GM12878 (cell line): ENCODE data around the gene XPC. TPM values are rescaled to one million over a fixed set of nuclear protein-coding genes. Genes with fewer than 3 reads are reported as not detected.

ENCODE experiments used
- ATAC-seq: fragments of 200-7000 bp; cut with Tn5 transposase; 3 replicates; pipeline ENCODE4 v1.9.1; 2020; ENCODE audit warnings: mild to moderate bottlenecking, moderate library complexity
- BruUV-seq: library from RNA; stranded (reverse); fragments of 400-500 nt; replicated peaks from 2 replicates; lab custom pipeline; 2021; lab: Mats Ljungman, UMichigan
- CTCF ChIA-PET: fragments of 300-600 bp; sonication (Branson Sonifier 250); formaldehyde crosslinking; extraction: SDS; loops from one replicate; lab custom pipeline; 2021; ENCODE audit warnings: inconsistent platforms; lab: Yijun Ruan, JAX
- POLR2A ChIA-PET: fragments of 350-600 bp; formaldehyde crosslinking; extraction: SDS; loops from one replicate; lab custom pipeline; 2021; ENCODE audit warnings: inconsistent platforms; lab: Charles Lee
- RAD21 ChIA-PET: fragments of 300-600 bp; sonication (Branson Sonifier 250); formaldehyde crosslinking; loops from one replicate; lab custom pipeline; 2023; ENCODE audit warnings: antibody characterized with exemption; ENCODE audit not compliant: unreplicated experiment; lab: Charles Lee
- SMC1A ChIA-PET: fragments of 300-600 bp; sonication (Branson Sonifier 250); formaldehyde crosslinking; loops from one replicate; lab custom pipeline; 2023; ENCODE audit not compliant: unreplicated experiment, uncharacterized antibody; lab: Charles Lee
- DNase-seq: peaks from one replicate; pipeline ENCODE4 v3.0.0-alpha.2; 2011; ENCODE audit warnings: low read depth, low spot score
- FAIRE-seq: peaks from 3 replicates; lab custom pipeline; 2011; peaks lifted over from hg19 to GRCh38; lab: Jason Lieb, UNC
- H2AFZ ChIP-seq: 2 replicates; pipeline ENCODE4 v1.6.0; 2011; ENCODE audit warnings: low read depth, low read length, control low read depth; ENCODE audit not compliant: control insufficient read depth
- H3K27ac ChIP-seq: 2 replicates; pipeline ENCODE4 v1.5.1; 2011; ENCODE audit warnings: control low read depth; ENCODE audit not compliant: control insufficient read depth, insufficient read depth
- H3K27me3 ChIP-seq, 2 experiments: replicated peaks in 1 of 2; 2 replicates each; pipeline versions ENCODE4 v1.6.0 to v1.6.1; 2011; ENCODE audit warnings: low read length in 1 of 2; ENCODE audit not compliant: control insufficient read depth in 2 of 2, insufficient read depth in 2 of 2
- H3K36me3 ChIP-seq, 2 experiments: 2 replicates each; pipeline ENCODE4 v1.5.1; 2011; ENCODE audit warnings: low read length in 1 of 2; ENCODE audit not compliant: control insufficient read depth in 2 of 2, insufficient read depth in 2 of 2
- H3K4me1 ChIP-seq: 2 replicates; pipeline ENCODE4 v1.6.1; 2011; ENCODE audit warnings: mild to moderate bottlenecking, low read length, moderate library complexity, mixed read lengths; ENCODE audit not compliant: control insufficient read depth, insufficient read depth
- H3K4me2 ChIP-seq: 2 replicates; pipeline ENCODE4 v1.6.0; 2011; ENCODE audit warnings: control low read depth; ENCODE audit not compliant: control insufficient read depth, insufficient read depth
- H3K4me3 ChIP-seq: fragments of 200-600 bp; sonication (generic); 2 replicates; pipeline ENCODE4 v1.5.1; 2016
- H3K79me2 ChIP-seq: 2 replicates; pipeline ENCODE4 v1.6.0; 2011; ENCODE audit warnings: low read length; ENCODE audit not compliant: control insufficient read depth, insufficient read depth
- H3K9ac ChIP-seq: 2 replicates; pipeline ENCODE4 v1.8.0; 2011; ENCODE audit warnings: low read length, control low read depth, mixed read lengths; ENCODE audit not compliant: control insufficient read depth, insufficient read depth
- H3K9me3 ChIP-seq: replicated peaks from 3 replicates; pipeline ENCODE4 v1.5.1; 2011; ENCODE audit warnings: mild to moderate bottlenecking, low read length; ENCODE audit not compliant: control insufficient read depth, insufficient read depth
- H4K20me1 ChIP-seq: 2 replicates; pipeline ENCODE4 v1.6.0; 2011; ENCODE audit not compliant: control insufficient read depth, insufficient read depth
- CREM ChIP-seq: IDR thresholded peaks from 2 replicates; pipeline ENCODE4 v1.6.1; 2014; ENCODE audit warnings: antibody characterized with exemption, low read depth
- FOXK2 ChIP-seq: fragments of 450-650 bp; IDR thresholded peaks from 2 replicates; pipeline ENCODE4 v1.6.1; 2017; ENCODE audit warnings: mild to moderate bottlenecking, moderate library complexity
- GABPA ChIP-seq: IDR thresholded peaks from 2 replicates; pipeline ENCODE4 v1.6.1; 2014; ENCODE audit warnings: antibody characterized with exemption, low read depth, mild to moderate bottlenecking, inconsistent platforms
- NFIC ChIP-seq: IDR thresholded peaks from 2 replicates; pipeline ENCODE4 v1.6.1; 2012; ENCODE audit warnings: low read depth, mild to moderate bottlenecking, inconsistent platforms, low read length, moderate library complexity
- NRF1 ChIP-seq: conservative IDR thresholded peaks from 2 replicates; pipeline ENCODE4 v1.6.1; 2011; ENCODE audit warnings: mild to moderate bottlenecking, low read depth, low read length, improper control_type of control experiment
- RUNX3 ChIP-seq: IDR thresholded peaks from 2 replicates; pipeline ENCODE4 v1.6.1; 2012; ENCODE audit warnings: low read length, inconsistent platforms
- WGBS: methylation state at CpG from one replicate; pipeline ENCODE4 v1.1.6; 2016; ENCODE audit warnings: low lambda C conversion rate; ENCODE audit not compliant: insufficient replicate concordance, insufficient coverage; ENCODE audit errors: missing lambda C conversion rate; 5-methylcytosine and 5-hydroxymethylcytosine counted together
- in situ Hi-C: fragments of 300-500 bp; cut with MboI; formaldehyde crosslinking; loops from 9 replicates; pipeline ENCODE4 v1.14.3; 2018; ENCODE audit warnings: mixed read lengths
- intact Hi-C: fragments of 100-400 bp; cut with micrococcal nuclease; formaldehyde crosslinking; loops from one replicate; pipeline ENCODE4 v1.14.2; 2022; ENCODE audit not compliant: unreplicated experiment
- polyA plus RNA-seq, 11 experiments: library from polyadenylated mRNA; depleted of rRNA in 4 of 11; unstranded in 6 of 11; stranded (reverse) in 5 of 11; fragments of >200 nt; fragmentation: Nextera tagmentation in 4 of 11; fragmentation: Illumina TruSeq in 1 of 11; extraction: Ambion mirVana in 4 of 11; extraction: Trizol in 1 of 11; gene quantifications; 1 replicate in 1 of 11; 2 replicates in 10 of 11; pipeline versions ENCODE4 v1.2.1 to v1.2.3, GENCODE V29; 2011 to 2016; ENCODE audit warnings: inconsistent platforms in 2 of 11, missing spikeins in 2 of 11, low read depth in 1 of 11
- total RNA-seq, 4 experiments: library from RNA; depleted of rRNA in 3 of 4; stranded (reverse); fragments of >200 nt in 3 of 4; fragmentation: Illumina TruSeq in 1 of 4; extraction: Trizol in 1 of 4; gene quantifications; 2 replicates each; pipeline versions ENCODE4 v1.2.1 to v1.2.3, GENCODE V29; 2013 to 2021
- TF ChIP-seq, protein P1 (sequence below): fragments of 450-650 bp; formaldehyde crosslinking; IDR thresholded peaks from 2 replicates; pipeline ENCODE4 v1.4.0; 2020; ENCODE audit warnings: mild to moderate bottlenecking, moderate library complexity
- TF ChIP-seq, protein P2 (sequence below): IDR thresholded peaks from 2 replicates; pipeline ENCODE4 v1.6.1; 2012; ENCODE audit warnings: low read length, inconsistent platforms

The XPC gene
- total and polyA plus RNA-seq, 10 of the 15 experiments (the other 5 are each of a cell fraction or from before 2014, with no cell fraction given): 4.0 to 48.3 (median 29.8) TPM

DNA sequence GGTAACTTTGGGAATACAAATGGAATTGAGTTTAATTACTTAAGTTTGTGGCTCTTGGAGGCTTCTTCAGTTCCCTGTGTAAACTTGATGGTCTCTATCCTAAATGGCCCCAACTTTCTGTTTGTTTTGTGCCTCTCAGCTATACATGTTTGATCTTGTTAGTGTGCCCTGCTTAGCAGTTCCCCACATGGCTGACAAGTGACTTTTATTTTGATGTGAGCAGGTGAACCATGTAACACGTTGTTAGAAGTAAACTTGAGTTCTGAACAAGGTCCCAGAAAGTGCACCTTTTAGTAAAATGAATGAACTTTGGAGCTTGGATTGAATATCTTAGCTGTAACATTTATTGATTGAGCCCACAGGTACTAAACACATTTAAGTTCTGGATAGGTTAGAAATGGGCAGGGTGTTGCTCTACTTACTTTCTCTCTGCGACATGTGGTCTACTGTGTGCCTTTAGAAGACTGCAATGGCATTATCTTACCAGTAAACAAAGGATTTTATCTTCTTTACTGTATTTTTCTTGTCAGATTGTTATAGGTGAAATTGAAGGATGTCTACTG is 4.7 kb upstream of the XPC start:
- FAIRE-seq: no peak
- Histone ChIP-seq H3K9ac (no peak overlapping the region), H3K36me3 (peaks cover 4 to 7% of the 10 kb centered on the region in 2 experiments)

DNA sequence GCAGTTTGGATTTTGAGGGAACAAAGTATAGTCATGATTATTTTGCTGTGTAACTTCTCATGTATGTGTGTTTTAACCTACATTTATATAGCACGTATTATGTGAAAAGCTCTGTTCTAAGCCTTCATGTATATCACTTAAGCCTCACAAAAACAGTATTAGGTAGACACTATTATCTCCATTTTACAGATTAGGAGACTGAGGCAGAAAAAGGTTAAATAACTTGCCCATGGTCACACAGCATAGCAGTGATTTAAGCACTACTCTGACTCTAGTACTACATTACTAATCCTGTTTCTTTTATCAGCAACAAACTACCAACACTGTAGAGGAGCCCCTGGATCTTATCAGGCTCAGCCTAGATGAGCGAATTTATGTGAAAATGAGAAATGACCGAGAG is 2.9 kb upstream of the XPC start:
- CTCF ChIA-PET: no interaction called here
- Histone ChIP-seq H3K4me2 (no peak overlapping the region), H4K20me1 (no peaks in the 10 kb centered on the region), H3K27ac (no peak overlapping the region), H3K27me3 (no peaks in the 10 kb centered on the region), H3K4me3 (no peak overlapping the region), H3K9me3 (no peaks in the 10 kb centered on the region), H3K79me2 (peaks cover 42% of the 10 kb centered on the region), H3K36me3 (peaks cover 2 to 7% of the 10 kb centered on the region in 2 experiments), H3K4me1 (no peaks in the 10 kb centered on the region; the same call in 1 of the 2 replicates), H3K9ac (no peak overlapping the region), H2AFZ (no peak overlapping the region)
- TSS peak; percentile 1 for BruUV-seq
- DNase-seq: no peak
- ATAC-seq: no peak
- in situ Hi-C loops (no loop called here), intact Hi-C loops (no loop called here)
- RAD21 ChIA-PET: no interaction called here
- WGBS: 100% methylated on average over 3 of the region's 3 CpGs
- FAIRE-seq: no peak
- POLR2A ChIA-PET: no interaction called here
- SMC1A ChIA-PET: interaction anchor here (0.5 kb wide), 1 partner anchor 11 kb away, joined by 3 read pairs; no protein-coding TSS in a partner anchor
- TF ChIP-seq, protein P1, sequence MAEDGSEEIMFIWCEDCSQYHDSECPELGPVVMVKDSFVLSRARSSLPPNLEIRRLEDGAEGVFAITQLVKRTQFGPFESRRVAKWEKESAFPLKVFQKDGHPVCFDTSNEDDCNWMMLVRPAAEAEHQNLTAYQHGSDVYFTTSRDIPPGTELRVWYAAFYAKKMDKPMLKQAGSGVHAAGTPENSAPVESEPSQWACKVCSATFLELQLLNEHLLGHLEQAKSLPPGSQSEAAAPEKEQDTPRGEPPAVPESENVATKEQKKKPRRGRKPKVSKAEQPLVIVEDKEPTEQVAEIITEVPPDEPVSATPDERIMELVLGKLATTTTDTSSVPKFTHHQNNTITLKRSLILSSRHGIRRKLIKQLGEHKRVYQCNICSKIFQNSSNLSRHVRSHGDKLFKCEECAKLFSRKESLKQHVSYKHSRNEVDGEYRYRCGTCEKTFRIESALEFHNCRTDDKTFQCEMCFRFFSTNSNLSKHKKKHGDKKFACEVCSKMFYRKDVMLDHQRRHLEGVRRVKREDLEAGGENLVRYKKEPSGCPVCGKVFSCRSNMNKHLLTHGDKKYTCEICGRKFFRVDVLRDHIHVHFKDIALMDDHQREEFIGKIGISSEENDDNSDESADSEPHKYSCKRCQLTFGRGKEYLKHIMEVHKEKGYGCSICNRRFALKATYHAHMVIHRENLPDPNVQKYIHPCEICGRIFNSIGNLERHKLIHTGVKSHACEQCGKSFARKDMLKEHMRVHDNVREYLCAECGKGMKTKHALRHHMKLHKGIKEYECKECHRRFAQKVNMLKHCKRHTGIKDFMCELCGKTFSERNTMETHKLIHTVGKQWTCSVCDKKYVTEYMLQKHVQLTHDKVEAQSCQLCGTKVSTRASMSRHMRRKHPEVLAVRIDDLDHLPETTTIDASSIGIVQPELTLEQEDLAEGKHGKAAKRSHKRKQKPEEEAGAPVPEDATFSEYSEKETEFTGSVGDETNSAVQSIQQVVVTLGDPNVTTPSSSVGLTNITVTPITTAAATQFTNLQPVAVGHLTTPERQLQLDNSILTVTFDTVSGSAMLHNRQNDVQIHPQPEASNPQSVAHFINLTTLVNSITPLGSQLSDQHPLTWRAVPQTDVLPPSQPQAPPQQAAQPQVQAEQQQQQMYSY (CRISPR knock-in tag): no peak

More for the DNA sequence above, 4.7 kb upstream of the XPC start:
- no peak for ATAC-seq
- in situ Hi-C loops: no loop called here
- H3K79me2 ChIP-seq: peaks cover 27% of the 10 kb centered on the region
- SMC1A ChIA-PET: interaction anchor here (1.1 to 1.3 kb wide), 2 partner anchors 13 to 18 kb away, joined by 3 to 4 read pairs; no protein-coding TSS in a partner anchor
- H3K27ac ChIP-seq: 0 out of 2 replicates have a peak overlapping the region, but pooled peaks have one; percentile 26
- no peak for DNase-seq
- RAD21 ChIA-PET: no interaction called here
- H3K4me1 ChIP-seq: no peaks in the 10 kb centered on the region; the same call in 1 of the 2 replicates
- POLR2A ChIA-PET: no interaction called here
- no peak overlapping the region for H2AFZ ChIP-seq
- peak overlapping the region; percentile 20; the same call in 1 of the 2 replicates for H3K4me2 ChIP-seq
- 50% methylated on average over 2 of the region's 2 CpGs for WGBS
- no peaks in the 10 kb centered on the region for H4K20me1 ChIP-seq
- H3K9me3 ChIP-seq: no peaks in the 10 kb centered on the region
- H3K27me3 ChIP-seq: no peaks in the 10 kb centered on the region
- H3K4me3 ChIP-seq: no peak overlapping the region
- intact Hi-C loops: no loop called here
- TF ChIP-seq GABPA: no peak
- TF ChIP-seq, protein P2, sequence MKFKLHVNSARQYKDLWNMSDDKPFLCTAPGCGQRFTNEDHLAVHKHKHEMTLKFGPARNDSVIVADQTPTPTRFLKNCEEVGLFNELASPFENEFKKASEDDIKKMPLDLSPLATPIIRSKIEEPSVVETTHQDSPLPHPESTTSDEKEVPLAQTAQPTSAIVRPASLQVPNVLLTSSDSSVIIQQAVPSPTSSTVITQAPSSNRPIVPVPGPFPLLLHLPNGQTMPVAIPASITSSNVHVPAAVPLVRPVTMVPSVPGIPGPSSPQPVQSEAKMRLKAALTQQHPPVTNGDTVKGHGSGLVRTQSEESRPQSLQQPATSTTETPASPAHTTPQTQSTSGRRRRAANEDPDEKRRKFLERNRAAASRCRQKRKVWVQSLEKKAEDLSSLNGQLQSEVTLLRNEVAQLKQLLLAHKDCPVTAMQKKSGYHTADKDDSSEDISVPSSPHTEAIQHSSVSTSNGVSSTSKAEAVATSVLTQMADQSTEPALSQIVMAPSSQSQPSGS: no peak
- TF ChIP-seq RUNX3: no peak
- TF ChIP-seq NFIC: no peak
- no peak for TF ChIP-seq FOXK2
- no peak for TF ChIP-seq NRF1
- TF ChIP-seq CREM: no peak
- CTCF ChIA-PET: interaction anchor here (1.1 to 5.2 kb wide), 4 partner anchors 8 to 20 kb away, joined by 3 to 28 read pairs (median 4); no protein-coding TSS in a partner anchor
- BruUV-seq: no TSS peak
